ENCODE data around the gene PDSS2.

GRCh38 chr6:107423474-107423990, 35.8 kb downstream of the PDSS2 start:
- no peak for TF ChIP-seq CTCF (IDR thresholded peaks at IDR 0.05; ENCODE audit: borderline replicate concordance, extremely low read depth, low read length, poor library complexity, severe bottlenecking)
- TF ChIP-seq EZH2 (IDR thresholded peaks at IDR 0.05; ENCODE audit: borderline replicate concordance, low read depth, low read length, severe bottlenecking) = no peak
